GM20000 (cell line): ENCODE data around the gene TPRA1.

Source experiments
- DNase-seq: peaks from one replicate; pipeline ENCODE4 v3.0.0; 2012; ENCODE audit warnings: low spot score
- CTCF ChIP-seq: IDR thresholded peaks from 2 replicates; pipeline ENCODE4 v1.5.1; 2012; ENCODE audit warnings: mild to moderate bottlenecking, control low read depth; ENCODE audit errors: extremely low read depth, missing control alignments

TPRA1 gene

GRCh38 chr3:127590593-127591465, at the start of gene TPRA1:
TSS of gene TPRA1 (minus strand) at chr3:127590733. CDS start at chr3:127580146, 10,587 bp downstream.
- peak; percentile 29 for TF ChIP-seq CTCF
- DNase-seq, result peak; percentile 99

- no peak for DNase-seq
- no peak for TF ChIP-seq CTCF
These were observed 49.5 kb upstream of the TPRA1 start for GRCh38 chr3:127640042-127640355.

- no peak for TF ChIP-seq CTCF
- no peak for DNase-seq
These were observed 48.9 kb upstream of the TPRA1 start for GRCh38 chr3:127639173-127640041.

- no peak for TF ChIP-seq CTCF
- DNase-seq, result no peak
These were observed 47.4 kb upstream of the TPRA1 start for GRCh38 chr3:127637971-127638370.

- TF ChIP-seq CTCF, result no peak
- no peak for DNase-seq
These were observed 47.0 kb upstream of the TPRA1 start for GRCh38 chr3:127637546-127637945.

- TF ChIP-seq CTCF, result no peak
- DNase-seq, result no peak
These were observed 44.1 kb upstream of the TPRA1 start for GRCh38 chr3:127634653-127635052.
